Vagina (tissue), 2 donors: Measurements from ENCODE around the gene LONRF3. TPM values are rescaled to one million over a fixed set of nuclear protein-coding genes. Genes with fewer than 3 reads are reported as not detected.

Experiments
- DNase-seq, 2 donors: peaks; one replicate each; pipeline ENCODE4 v3.0.0-alpha.2; 2017; ENCODE audit errors: extremely low spot score in 2 of 2
- H3K27ac ChIP-seq: fragments of 200-600 bp; sonication (generic); one replicate; pipeline ENCODE4 v1.5.1; 2019
- H3K27me3 ChIP-seq: fragments of 200-600 bp; sonication (generic); one replicate; pipeline ENCODE4 v1.5.1; 2019
- H3K36me3 ChIP-seq, 2 donors: fragments of 200-600 bp; sonication (generic); one replicate each; pipeline ENCODE4 v1.5.1; 2017 to 2019
- H3K4me1 ChIP-seq: fragments of 200-600 bp; sonication (generic); one replicate; pipeline ENCODE4 v1.5.1; 2019
- H3K4me3 ChIP-seq, 2 donors: fragments of 200-600 bp; sonication (generic); 1 replicate in 1 of 2; 2 replicates in 1 of 2; pipeline ENCODE4 v1.5.1; 2016 to 2019
- H3K9me3 ChIP-seq: fragments of 200-600 bp; sonication (generic); one replicate; pipeline ENCODE4 v1.5.1; 2019
- CTCF ChIP-seq, 3 experiments: fragments of 450-650 bp in 2 of 3; fragments of 200-600 bp in 1 of 3; sonication (generic) in 1 of 3; IDR thresholded peaks; one replicate each; pipeline ENCODE4 v1.5.1; 2017 to 2019; ENCODE audit warnings: antibody characterized with exemption in 3 of 3, mild to moderate bottlenecking in 2 of 3, moderate library complexity in 2 of 3
- POLR2A ChIP-seq, 2 donors: fragments of 450-650 bp; IDR thresholded peaks; one replicate each; pipeline ENCODE4 v1.6.1; 2017; ENCODE audit warnings: antibody characterized with exemption in 2 of 2, mild to moderate bottlenecking in 2 of 2, moderate library complexity in 2 of 2
- POLR2AphosphoS5 ChIP-seq, 2 donors: sonication (generic); formaldehyde crosslinking; IDR thresholded peaks; one replicate each; pipeline ENCODE4 v1.9.0; 2017; ENCODE audit warnings: antibody characterized with exemption in 2 of 2, mild to moderate bottlenecking in 2 of 2, low read depth in 1 of 2; ENCODE audit not compliant: insufficient read depth in 1 of 2
- intact Hi-C: fragments of 100-400 bp; cut with DNase I; formaldehyde crosslinking; loops from one replicate; pipeline ENCODE4 v1.15.1; 2023
- total RNA-seq: library from RNA; depleted of rRNA; stranded (reverse); fragments of >200 nt; gene quantifications from one replicate; pipeline ENCODE4 v1.2.3, GENCODE V29; 2016

LONRF3 gene
- total RNA-seq, 1 donor from 2014 or later: 9.8 TPM

GRCh38 chrX:119004920-119005524 lies 30.6 kb downstream of the LONRF3 start:
- intact Hi-C loops: no loop called here
- no peak for DNase-seq

GRCh38 chrX:119007189-119007770 lies 32.9 kb downstream of the LONRF3 start:
- Histone ChIP-seq H3K27me3 (no peaks in the 10 kb centered on the region), H3K36me3 (no peaks in the 10 kb centered on the region), H3K9me3 (no peaks in the 10 kb centered on the region), H3K4me3 (no peak overlapping the region), H3K27ac (no peak overlapping the region), H3K4me1 (no peaks in the 10 kb centered on the region)
- TF ChIP-seq POLR2AphosphoS5 (IDR thresholded peaks at IDR 0.05; ENCODE audit: insufficient read depth in 1 of 2, low read depth in 1 of 2) (no peak), POLR2A (IDR thresholded peaks at IDR 0.05) (no peak), CTCF (IDR thresholded peaks at IDR 0.05) (no peak)
- intact Hi-C loops: no loop called here
- no peak for DNase-seq

More at GRCh38 chrX:119004920-119005524, 30.6 kb downstream of the LONRF3 start:
- no peaks in the 10 kb centered on the region for H3K36me3 ChIP-seq
- H3K27me3 ChIP-seq: no peaks in the 10 kb centered on the region
- H3K4me1 ChIP-seq: no peaks in the 10 kb centered on the region
- H3K27ac ChIP-seq: no peak overlapping the region
- H3K4me3 ChIP-seq: no peak overlapping the region
- TF ChIP-seq CTCF (IDR thresholded peaks at IDR 0.05) (peak; percentile 18 to 69 (median 44)), POLR2AphosphoS5 (IDR thresholded peaks at IDR 0.05; ENCODE audit: insufficient read depth in 1 of 2, low read depth in 1 of 2) (no peak)
- H3K9me3 ChIP-seq: no peaks in the 10 kb centered on the region

GRCh38 chrX:119008110-119008744 lies 33.8 kb downstream of the LONRF3 start:
- TF ChIP-seq POLR2A (IDR thresholded peaks at IDR 0.05): no peak
- peak; percentile 3 to 27 (median 23) for TF ChIP-seq CTCF (IDR thresholded peaks at IDR 0.05)
- Histone ChIP-seq H3K27me3 (no peaks in the 10 kb centered on the region), H3K36me3 (no peaks in the 10 kb centered on the region), H3K4me3 (no peak overlapping the region), H3K4me1 (no peaks in the 10 kb centered on the region), H3K27ac (no peak overlapping the region), H3K9me3 (no peaks in the 10 kb centered on the region)
- intact Hi-C loops: no loop called here
- DNase-seq: no peak

GRCh38 chrX:119009071-119009470 lies 34.7 kb downstream of the LONRF3 start:
- Histone ChIP-seq H3K4me1 (no peaks in the 10 kb centered on the region), H3K9me3 (no peaks in the 10 kb centered on the region), H3K36me3 (no peaks in the 10 kb centered on the region), H3K27ac (no peak overlapping the region), H3K27me3 (no peaks in the 10 kb centered on the region), H3K4me3 (no peak overlapping the region)
- intact Hi-C loops: no loop called here
- no peak for DNase-seq
- TF ChIP-seq POLR2AphosphoS5 (IDR thresholded peaks at IDR 0.05; ENCODE audit: insufficient read depth in 1 of 2, low read depth in 1 of 2): no peak
- TF ChIP-seq POLR2A (IDR thresholded peaks at IDR 0.05): no peak
- no peak for TF ChIP-seq CTCF (IDR thresholded peaks at IDR 0.05)

GRCh38 chrX:119010491-119010890 lies 36.1 kb downstream of the LONRF3 start:
- TF ChIP-seq POLR2AphosphoS5 (IDR thresholded peaks at IDR 0.05; ENCODE audit: insufficient read depth in 1 of 2, low read depth in 1 of 2) (no peak), CTCF (IDR thresholded peaks at IDR 0.05) (no peak), POLR2A (IDR thresholded peaks at IDR 0.05) (no peak)
- no peak overlapping the region for H3K27ac ChIP-seq
- no peaks in the 10 kb centered on the region for H3K36me3 ChIP-seq
- no peak for DNase-seq
- H3K9me3 ChIP-seq: no peaks in the 10 kb centered on the region
- H3K4me1 ChIP-seq: no peaks in the 10 kb centered on the region
- H3K4me3 ChIP-seq: no peak overlapping the region
- H3K27me3 ChIP-seq: no peaks in the 10 kb centered on the region
- intact Hi-C loops: no loop called here
